Fibroblast of pulmonary artery (primary cell): ENCODE measurements around the gene DRG2.

Experiments
- DNase-seq: peaks from one replicate; pipeline ENCODE4 v3.0.0-alpha.2; 2010; ENCODE audit warnings: low read depth
- H3K4me3 ChIP-seq: replicated peaks from 2 replicates; pipeline ENCODE4 v1.5.1; 2011; ENCODE audit warnings: low read depth, mild to moderate bottlenecking, control low read depth, low read length, moderate library complexity
- TF ChIP-seq, protein P1 (sequence below): IDR thresholded peaks from 2 replicates; pipeline ENCODE4 v1.5.1; 2011; ENCODE audit warnings: mild to moderate bottlenecking, control low read depth, low read length, inconsistent platforms; ENCODE audit errors: missing control alignments

Gene DRG2

GRCh38 chr17:18141210-18141803 lies 53.6 kb downstream of the DRG2 start:
- TF ChIP-seq, protein P1, sequence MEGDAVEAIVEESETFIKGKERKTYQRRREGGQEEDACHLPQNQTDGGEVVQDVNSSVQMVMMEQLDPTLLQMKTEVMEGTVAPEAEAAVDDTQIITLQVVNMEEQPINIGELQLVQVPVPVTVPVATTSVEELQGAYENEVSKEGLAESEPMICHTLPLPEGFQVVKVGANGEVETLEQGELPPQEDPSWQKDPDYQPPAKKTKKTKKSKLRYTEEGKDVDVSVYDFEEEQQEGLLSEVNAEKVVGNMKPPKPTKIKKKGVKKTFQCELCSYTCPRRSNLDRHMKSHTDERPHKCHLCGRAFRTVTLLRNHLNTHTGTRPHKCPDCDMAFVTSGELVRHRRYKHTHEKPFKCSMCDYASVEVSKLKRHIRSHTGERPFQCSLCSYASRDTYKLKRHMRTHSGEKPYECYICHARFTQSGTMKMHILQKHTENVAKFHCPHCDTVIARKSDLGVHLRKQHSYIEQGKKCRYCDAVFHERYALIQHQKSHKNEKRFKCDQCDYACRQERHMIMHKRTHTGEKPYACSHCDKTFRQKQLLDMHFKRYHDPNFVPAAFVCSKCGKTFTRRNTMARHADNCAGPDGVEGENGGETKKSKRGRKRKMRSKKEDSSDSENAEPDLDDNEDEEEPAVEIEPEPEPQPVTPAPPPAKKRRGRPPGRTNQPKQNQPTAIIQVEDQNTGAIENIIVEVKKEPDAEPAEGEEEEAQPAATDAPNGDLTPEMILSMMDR = peak; percentile 57
- no peak overlapping the region for H3K4me3 ChIP-seq
- DNase-seq = peak; percentile 70

GRCh38 chr17:18142417-18142816 lies 54.7 kb downstream of the DRG2 start:
- H3K4me3 ChIP-seq = no peak overlapping the region
- DNase-seq = no peak
- TF ChIP-seq, protein P1 = no peak

DNA sequence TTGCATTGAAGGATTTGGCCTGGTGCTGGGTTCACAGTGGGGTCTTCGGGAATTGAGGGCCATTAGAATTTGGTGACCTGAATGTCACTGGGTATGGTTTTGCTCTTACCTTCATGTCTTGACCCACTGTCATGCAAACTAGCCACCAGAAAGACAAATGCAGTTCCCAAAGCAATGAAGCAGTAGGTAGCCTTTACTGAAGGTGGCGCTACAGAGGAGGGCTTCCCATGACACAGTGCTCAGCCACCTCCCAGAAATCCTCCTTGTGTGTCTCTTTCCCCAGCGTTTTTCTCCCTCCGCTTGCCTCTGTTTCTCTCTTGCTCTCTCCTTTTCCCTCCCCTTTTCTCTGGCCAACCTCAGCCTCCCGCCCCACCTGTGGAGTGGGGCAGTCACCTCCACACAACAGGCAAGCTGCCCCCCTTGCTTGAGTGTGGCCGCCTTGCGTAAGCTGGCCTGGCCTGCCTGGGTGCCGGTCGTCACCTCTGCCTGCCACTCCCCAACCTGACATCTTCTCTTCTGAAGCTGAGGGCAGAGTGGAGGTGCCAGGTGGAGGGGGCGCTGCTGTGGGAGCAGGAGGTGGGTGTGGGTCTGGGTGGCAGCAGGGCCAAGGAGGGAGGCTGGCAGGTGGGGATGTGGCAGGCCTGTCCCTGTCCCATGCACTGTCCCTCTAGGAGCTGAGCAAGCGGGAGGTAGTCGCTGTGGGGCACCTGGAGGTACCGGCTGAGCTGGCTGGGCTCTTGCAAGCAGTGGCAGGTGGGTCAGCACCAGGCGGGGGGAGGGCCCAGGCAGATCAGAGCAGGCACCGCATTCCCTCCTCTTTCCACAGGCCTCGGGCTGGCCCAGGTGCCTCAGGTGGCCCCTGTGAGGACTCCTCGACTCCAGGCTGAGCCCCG lies 55.5 kb downstream of the DRG2 start:
- peak; percentile 30 for DNase-seq
- TF ChIP-seq, protein P1 = peak; percentile 41
- H3K4me3 ChIP-seq = no peak overlapping the region

DNA sequence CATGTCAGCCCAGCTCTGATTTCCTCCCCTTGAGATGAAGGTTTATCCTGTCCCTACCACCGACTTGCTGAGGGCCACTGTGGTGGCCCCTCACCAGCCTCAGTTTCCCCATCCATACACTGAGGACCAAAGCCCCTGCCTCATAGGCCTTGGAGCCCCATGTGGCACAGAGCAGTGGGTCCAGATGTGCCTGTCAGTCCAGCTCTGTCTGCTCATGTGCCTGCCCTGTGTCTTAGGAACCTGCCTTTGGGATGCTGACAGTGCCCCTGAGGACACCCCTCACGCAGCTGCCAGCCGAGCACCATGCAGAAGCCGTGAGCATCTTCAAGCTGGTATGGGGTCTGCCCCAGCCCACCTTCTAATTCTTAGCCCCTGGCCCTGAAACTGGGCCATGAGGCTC lies 56.5 kb downstream of the DRG2 start:
- no peak overlapping the region for H3K4me3 ChIP-seq
- no peak for DNase-seq
- TF ChIP-seq, protein P1 = no peak

DNA sequence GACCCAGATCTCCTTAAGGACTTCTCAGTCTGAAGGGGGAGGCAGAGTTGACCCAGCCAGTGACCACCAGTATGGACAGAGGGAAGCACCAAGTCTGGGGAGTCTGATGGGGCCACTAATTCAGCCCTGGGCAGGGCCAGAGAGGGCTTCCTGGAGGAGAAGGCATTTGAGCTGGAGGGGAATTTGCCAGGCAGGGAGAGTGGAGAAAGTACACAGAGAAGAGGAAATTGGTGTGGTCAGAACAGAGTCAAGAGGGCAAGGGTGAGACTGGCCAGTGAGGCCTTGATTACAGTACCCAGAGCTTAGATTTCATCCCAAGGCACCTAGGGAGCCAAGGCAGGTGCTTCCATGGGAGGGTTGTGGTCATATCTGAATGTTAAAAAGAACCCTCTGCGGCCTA lies 57.1 kb downstream of the DRG2 start:
- TF ChIP-seq, protein P1 = no peak
- no peak overlapping the region for H3K4me3 ChIP-seq
- DNase-seq = no peak

GRCh38 chr17:18145811-18146210 lies 58.1 kb downstream of the DRG2 start:
- DNase-seq = no peak
- TF ChIP-seq, protein P1 = no peak
- H3K4me3 ChIP-seq = no peak overlapping the region
